ENCODE measurements around the gene SMIM1. TPM values are rescaled to one million over a fixed set of nuclear protein-coding genes. Genes with fewer than 3 reads are reported as not detected.

Gene SMIM1
- polyA plus RNA-seq, 2 of the 4 experiments (the other 2 are of a cell fraction), result 0.67 to 1.1 TPM

GRCh38 chr1:3727825-3728776, 44.4 kb upstream of the SMIM1 start (continued):
- TF ChIP-seq REST (IDR thresholded peaks at IDR 0.05) (no peak), HDAC2 (IDR thresholded peaks at IDR 0.05) (no peak), USF2 (IDR thresholded peaks at IDR 0.05) (no peak)

GRCh38 chr1:3729594-3730542, 42.7 kb upstream of the SMIM1 start:
- ATAC-seq (no peak), DNase-seq (ENCODE audit: low read depth in 1 of 2, low spot score in 1 of 2) (no peak), FAIRE-seq (no peak)
- POLR2A ChIA-PET, result no interaction called here
- Histone ChIP-seq H3K4me1 (no peaks in the 10 kb centered on the region), H3K27ac (no peak overlapping the region), H3K4me2 (no peak overlapping the region), H3K4me3 (no peak overlapping the region), H3K9me3 (no peaks in the 10 kb centered on the region)
- 50% methylated on average over 2 of the region's 32 CpGs for WGBS (ENCODE audit: missing lambda C conversion rate)
- CTCF ChIA-PET, result no interaction called here
- no peak for TF ChIP-seq NR3C1 (IDR thresholded peaks at IDR 0.05)
- TF ChIP-seq EHF (CRISPR knock-in tag; IDR thresholded peaks at IDR 0.05), result no peak
- TF ChIP-seq CBX2 (IDR thresholded peaks at IDR 0.05; ENCODE audit: borderline replicate concordance, low read depth), result no peak
- TF ChIP-seq ZSCAN20 (CRISPR knock-in tag; IDR thresholded peaks at IDR 0.05), result no peak
- TF ChIP-seq MYC (IDR thresholded peaks at IDR 0.05; ENCODE audit: borderline replicate concordance, low read length), result no peak
- TF ChIP-seq KDM1A (IDR thresholded peaks at IDR 0.05; ENCODE audit: low read depth), result no peak
- TF ChIP-seq MAX (IDR thresholded peaks at IDR 0.05), result no peak
- TF ChIP-seq POLR2A (IDR thresholded peaks at IDR 0.05; ENCODE audit: low read length), result no peak
- no peak for TF ChIP-seq SMC3 (IDR thresholded peaks at IDR 0.05)
- no peak for TF ChIP-seq BHLHE40 (IDR thresholded peaks at IDR 0.05; ENCODE audit: low read depth, low read length)
- TF ChIP-seq ZC3H11A (IDR thresholded peaks at IDR 0.05), result no peak
- TF ChIP-seq PBX3 (IDR thresholded peaks at IDR 0.05), result no peak
- TF ChIP-seq ZFP36 (IDR thresholded peaks at IDR 0.05; ENCODE audit: borderline replicate concordance, partially characterized antibody), result no peak
- no peak for TF ChIP-seq HMGXB4 (CRISPR knock-in tag; IDR thresholded peaks at IDR 0.05; ENCODE audit: borderline replicate concordance)
